Gastroesophageal sphincter (tissue), 3 donors: ENCODE results near the gene LRRC1.

ENCODE experiments used
- CTCF ChIP-seq, 4 experiments: fragments of 200-600 bp in 2 of 4; fragments of 450-650 bp in 2 of 4; sonication (generic) in 1 of 4; IDR thresholded peaks; one replicate each; pipeline ENCODE4 v1.5.1; 2017 to 2019; ENCODE audit warnings: antibody characterized with exemption in 4 of 4, mild to moderate bottlenecking in 2 of 4, moderate library complexity in 2 of 4
- EP300 ChIP-seq: sonication (generic); formaldehyde crosslinking; IDR thresholded peaks from one replicate; pipeline ENCODE4 v1.6.1; 2017; ENCODE audit warnings: antibody characterized with exemption, mild to moderate bottlenecking
- POLR2A ChIP-seq, 2 donors: fragments of 450-650 bp; IDR thresholded peaks; one replicate each; pipeline ENCODE4 v1.6.1; 2017; ENCODE audit warnings: antibody characterized with exemption in 2 of 2, mild to moderate bottlenecking in 2 of 2, moderate library complexity in 1 of 2
- POLR2AphosphoS5 ChIP-seq: sonication (generic); formaldehyde crosslinking; IDR thresholded peaks from one replicate; pipeline ENCODE4 v1.6.1; 2017; ENCODE audit warnings: antibody characterized with exemption

GRCh38 chr6:53845280-53846195, 50.7 kb downstream of the LRRC1 start:
- TF ChIP-seq POLR2AphosphoS5 (no peak), POLR2A (IDR thresholded peaks at IDR 0.05) (no peak), CTCF (IDR thresholded peaks at IDR 0.05) (no peak), EP300 (no peak)
